GM12878 (cell line): Measurements from ENCODE around the gene GALNT12. TPM values are rescaled to one million over a fixed set of nuclear protein-coding genes. Genes with fewer than 3 reads are reported as not detected.

Experiments
- ATAC-seq: fragments of 200-7000 bp; cut with Tn5 transposase; 3 replicates; pipeline ENCODE4 v1.9.1; 2020; ENCODE audit warnings: mild to moderate bottlenecking, moderate library complexity
- BruUV-seq: library from RNA; stranded (reverse); fragments of 400-500 nt; replicated peaks from 2 replicates; lab custom pipeline; 2021; lab: Mats Ljungman, UMichigan
- CTCF ChIA-PET: fragments of 300-600 bp; sonication (Branson Sonifier 250); formaldehyde crosslinking; extraction: SDS; loops from one replicate; lab custom pipeline; 2021; ENCODE audit warnings: inconsistent platforms; lab: Yijun Ruan, JAX
- POLR2A ChIA-PET: fragments of 350-600 bp; formaldehyde crosslinking; extraction: SDS; loops from one replicate; lab custom pipeline; 2021; ENCODE audit warnings: inconsistent platforms; lab: Charles Lee
- RAD21 ChIA-PET: fragments of 300-600 bp; sonication (Branson Sonifier 250); formaldehyde crosslinking; loops from one replicate; lab custom pipeline; 2023; ENCODE audit warnings: antibody characterized with exemption; ENCODE audit not compliant: unreplicated experiment; lab: Charles Lee
- SMC1A ChIA-PET: fragments of 300-600 bp; sonication (Branson Sonifier 250); formaldehyde crosslinking; loops from one replicate; lab custom pipeline; 2023; ENCODE audit not compliant: unreplicated experiment, uncharacterized antibody; lab: Charles Lee
- DNase-seq: peaks from one replicate; pipeline ENCODE4 v3.0.0-alpha.2; 2011; ENCODE audit warnings: low read depth, low spot score
- FAIRE-seq: peaks from 3 replicates; lab custom pipeline; 2011; peaks lifted over from hg19 to GRCh38; lab: Jason Lieb, UNC
- H2AFZ ChIP-seq: 2 replicates; pipeline ENCODE4 v1.6.0; 2011; ENCODE audit warnings: low read depth, low read length, control low read depth; ENCODE audit not compliant: control insufficient read depth
- H3K27ac ChIP-seq: 2 replicates; pipeline ENCODE4 v1.5.1; 2011; ENCODE audit warnings: control low read depth; ENCODE audit not compliant: control insufficient read depth, insufficient read depth
- H3K27me3 ChIP-seq, 2 experiments: replicated peaks in 1 of 2; 2 replicates each; pipeline versions ENCODE4 v1.6.0 to v1.6.1; 2011; ENCODE audit warnings: low read length in 1 of 2; ENCODE audit not compliant: control insufficient read depth in 2 of 2, insufficient read depth in 2 of 2
- H3K36me3 ChIP-seq, 2 experiments: 2 replicates each; pipeline ENCODE4 v1.5.1; 2011; ENCODE audit warnings: low read length in 1 of 2; ENCODE audit not compliant: control insufficient read depth in 2 of 2, insufficient read depth in 2 of 2
- H3K4me1 ChIP-seq: 2 replicates; pipeline ENCODE4 v1.6.1; 2011; ENCODE audit warnings: mild to moderate bottlenecking, low read length, moderate library complexity, mixed read lengths; ENCODE audit not compliant: control insufficient read depth, insufficient read depth
- H3K4me2 ChIP-seq: 2 replicates; pipeline ENCODE4 v1.6.0; 2011; ENCODE audit warnings: control low read depth; ENCODE audit not compliant: control insufficient read depth, insufficient read depth
- H3K4me3 ChIP-seq: fragments of 200-600 bp; sonication (generic); 2 replicates; pipeline ENCODE4 v1.5.1; 2016
- H3K79me2 ChIP-seq: 2 replicates; pipeline ENCODE4 v1.6.0; 2011; ENCODE audit warnings: low read length; ENCODE audit not compliant: control insufficient read depth, insufficient read depth
- H3K9ac ChIP-seq: 2 replicates; pipeline ENCODE4 v1.8.0; 2011; ENCODE audit warnings: low read length, control low read depth, mixed read lengths; ENCODE audit not compliant: control insufficient read depth, insufficient read depth
- H3K9me3 ChIP-seq: replicated peaks from 3 replicates; pipeline ENCODE4 v1.5.1; 2011; ENCODE audit warnings: mild to moderate bottlenecking, low read length; ENCODE audit not compliant: control insufficient read depth, insufficient read depth
- H4K20me1 ChIP-seq: 2 replicates; pipeline ENCODE4 v1.6.0; 2011; ENCODE audit not compliant: control insufficient read depth, insufficient read depth
- BACH1 ChIP-seq: fragments of 450-650 bp; IDR thresholded peaks from 2 replicates; pipeline ENCODE4 v1.6.1; 2017; ENCODE audit warnings: mild to moderate bottlenecking, borderline replicate concordance
- BCL11A ChIP-seq: IDR thresholded peaks from 2 replicates; pipeline ENCODE4 v1.6.1; 2011; ENCODE audit warnings: low read depth, low read length
- IKZF2 ChIP-seq, 2 experiments: fragments of 450-650 bp; IDR thresholded peaks; 2 replicates each; pipeline ENCODE4 v1.6.1; 2017; ENCODE audit warnings: mild to moderate bottlenecking in 2 of 2, moderate library complexity in 2 of 2
- LARP7 ChIP-seq: fragments of 450-650 bp; IDR thresholded peaks from 2 replicates; pipeline ENCODE4 v1.6.1; 2017; ENCODE audit warnings: mild to moderate bottlenecking
- ZZZ3 ChIP-seq: IDR thresholded peaks from 2 replicates; pipeline ENCODE4 v1.6.1; 2011; ENCODE audit warnings: low read depth; ENCODE audit not compliant: control insufficient read depth, insufficient read length
- WGBS: methylation state at CpG from one replicate; pipeline ENCODE4 v1.1.6; 2016; ENCODE audit warnings: low lambda C conversion rate; ENCODE audit not compliant: insufficient replicate concordance, insufficient coverage; ENCODE audit errors: missing lambda C conversion rate; 5-methylcytosine and 5-hydroxymethylcytosine counted together
- in situ Hi-C: fragments of 300-500 bp; cut with MboI; formaldehyde crosslinking; loops from 9 replicates; pipeline ENCODE4 v1.14.3; 2018; ENCODE audit warnings: mixed read lengths
- intact Hi-C: fragments of 100-400 bp; cut with micrococcal nuclease; formaldehyde crosslinking; loops from one replicate; pipeline ENCODE4 v1.14.2; 2022; ENCODE audit not compliant: unreplicated experiment
- polyA plus RNA-seq, 11 experiments: library from polyadenylated mRNA; depleted of rRNA in 4 of 11; unstranded in 6 of 11; stranded (reverse) in 5 of 11; fragments of >200 nt; fragmentation: Nextera tagmentation in 4 of 11; fragmentation: Illumina TruSeq in 1 of 11; extraction: Ambion mirVana in 4 of 11; extraction: Trizol in 1 of 11; gene quantifications; 1 replicate in 1 of 11; 2 replicates in 10 of 11; pipeline versions ENCODE4 v1.2.1 to v1.2.3, GENCODE V29; 2011 to 2016; ENCODE audit warnings: inconsistent platforms in 2 of 11, missing spikeins in 2 of 11, low read depth in 1 of 11
- total RNA-seq, 4 experiments: library from RNA; depleted of rRNA in 3 of 4; stranded (reverse); fragments of >200 nt in 3 of 4; fragmentation: Illumina TruSeq in 1 of 4; extraction: Trizol in 1 of 4; gene quantifications; 2 replicates each; pipeline versions ENCODE4 v1.2.1 to v1.2.3, GENCODE V29; 2013 to 2021

The GALNT12 gene
- total and polyA plus RNA-seq, 10 of the 15 experiments (the other 5 are each of a cell fraction or from before 2014, with no cell fraction given), result 0.13 to 5.3 (median 3.2) TPM

DNA sequence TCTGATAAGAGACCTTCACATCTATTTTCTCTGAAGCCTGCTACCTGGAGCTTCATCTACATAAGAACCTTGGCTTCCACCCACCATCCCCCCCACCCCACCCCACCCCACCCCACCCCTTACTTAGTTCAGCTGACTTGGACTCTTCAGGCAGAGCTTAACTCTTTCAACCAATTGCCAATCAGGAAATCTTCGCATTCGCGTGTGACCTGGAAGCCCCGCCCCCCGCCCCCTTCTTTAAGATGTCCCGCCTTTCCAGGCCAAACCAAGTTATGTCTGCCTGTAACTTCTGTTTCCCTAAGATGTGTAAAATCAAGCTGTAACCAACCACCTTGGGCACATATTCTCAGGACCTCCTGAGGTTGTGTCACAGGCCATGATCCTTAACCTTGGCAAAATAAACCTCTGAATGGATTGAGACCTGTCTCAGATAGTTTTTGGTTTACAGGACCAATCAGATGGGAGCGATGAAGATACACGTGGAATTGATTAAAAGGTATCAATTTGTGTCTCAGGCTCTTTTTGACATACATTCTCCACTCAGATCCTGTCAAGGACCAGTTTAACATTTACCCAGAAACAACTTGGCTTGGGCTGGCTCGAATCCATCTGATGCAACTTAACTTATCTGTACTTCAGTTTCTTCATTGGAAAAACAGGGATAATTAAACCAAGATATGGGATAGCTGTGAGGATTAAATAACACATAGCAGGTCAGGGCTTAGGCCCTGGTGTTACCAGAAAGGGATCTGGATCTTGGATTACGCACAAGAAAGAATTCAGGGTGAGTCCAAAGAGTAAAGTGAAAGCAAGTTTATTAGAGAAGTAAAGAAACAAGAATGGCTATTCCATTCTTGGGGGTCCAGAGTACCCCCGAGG, 43.6 kb downstream of the GALNT12 start:
- BruUV-seq, result no TSS peak
- Histone ChIP-seq H3K79me2 (no peaks in the 10 kb centered on the region), H3K27me3 (no peaks in the 10 kb centered on the region; a peak in 1 of 4 replicates), H3K4me1 (no peaks in the 10 kb centered on the region), H4K20me1 (no peaks in the 10 kb centered on the region), H2AFZ (no peak overlapping the region), H3K9ac (no peak overlapping the region), H3K27ac (no peak overlapping the region), H3K4me2 (no peak overlapping the region), H3K9me3 (no peaks in the 10 kb centered on the region; the same call in 2 of the 3 replicates), H3K4me3 (no peak overlapping the region), H3K36me3 (no peaks in the 10 kb centered on the region)
- WGBS, result 30% methylated on average over 7 of the region's 11 CpGs
- ATAC-seq, result no peak
- no peak for DNase-seq
- TF ChIP-seq LARP7, result no peak
- no peak for TF ChIP-seq IKZF2 (IDR thresholded peaks at IDR 0.05)
- TF ChIP-seq BCL11A, result no peak
- TF ChIP-seq BACH1, result no peak
- no peak for TF ChIP-seq ZZZ3
- intact Hi-C loops, result no loop called here
- no peak for FAIRE-seq
- RAD21 ChIA-PET, result interaction anchor here (4.3 kb wide), 1 partner anchor 147 kb away, joined by 37 read pairs; no protein-coding TSS in a partner anchor
- in situ Hi-C loops, result no loop called here
- SMC1A ChIA-PET, result interaction anchor here (0.6 kb wide), 1 partner anchor 147 kb away, joined by 3 read pairs; no protein-coding TSS in a partner anchor
- POLR2A ChIA-PET, result no interaction called here
- CTCF ChIA-PET, result interaction anchor here (0.8 to 1.3 kb wide), 2 partner anchors 12 to 148 kb away, joined by 3 read pairs; no protein-coding TSS in a partner anchor
